PC-3 (cell line): ENCODE measurements around the gene IDI2. TPM values are rescaled to one million over a fixed set of nuclear protein-coding genes. Genes with fewer than 3 reads are reported as not detected.

ENCODE experiments used
- ATAC-seq: fragments of 200-7000 bp; cut with Tn5 transposase; 2 replicates; pipeline ENCODE4 v1.9.1; 2020; ENCODE audit warnings: mild to moderate bottlenecking, moderate library complexity
- BruUV-seq: library from RNA; stranded (reverse); fragments of 400-500 nt; replicated peaks from 2 replicates; lab custom pipeline; 2021; lab: Mats Ljungman, UMichigan
- CTCF ChIA-PET: fragments of 300-600 bp; sonication (Branson Sonifier 250); formaldehyde crosslinking; loops from one replicate; lab custom pipeline; 2022; ENCODE audit warnings: antibody characterized with exemption; lab: Charles Lee
- POLR2A ChIA-PET: fragments of 300-600 bp; sonication (Branson Sonifier 250); formaldehyde crosslinking; loops from one replicate; lab custom pipeline; 2022; ENCODE audit warnings: antibody characterized with exemption; ENCODE audit not compliant: unreplicated experiment; lab: Charles Lee
- DNase-seq: peaks from one replicate; pipeline ENCODE4 v3.0.0-alpha.2; 2015
- H2AFZ ChIP-seq: fragments of 300-600 bp; sonication (generic); 2 replicates; pipeline ENCODE4 v1.6.0; 2016; ENCODE audit warnings: antibody characterized with exemption, low read length
- H3F3A ChIP-seq: fragments of 300-600 bp; sonication (generic); one replicate; pipeline ENCODE4 v1.6.0; 2017; ENCODE audit warnings: antibody characterized with exemption, low read length, control low read depth, mild to moderate bottlenecking; ENCODE audit not compliant: unreplicated experiment
- H3K27ac ChIP-seq: fragments of 300-600 bp; sonication (generic); 2 replicates; pipeline ENCODE4 v1.5.1; 2016; ENCODE audit warnings: mild to moderate bottlenecking, low read length
- H3K27me3 ChIP-seq: fragments of 300-600 bp; sonication (generic); 2 replicates; pipeline ENCODE4 v1.6.1; 2016; ENCODE audit warnings: low read length, mixed read lengths
- H3K36me3 ChIP-seq: fragments of 300-600 bp; sonication (generic); 2 replicates; pipeline ENCODE4 v1.6.1; 2016; ENCODE audit warnings: low read depth, mixed run types, low read length, mixed read lengths
- H3K4me1 ChIP-seq: fragments of 300-600 bp; sonication (generic); 2 replicates; pipeline ENCODE4 v1.5.1; 2016; ENCODE audit warnings: low read length; ENCODE audit not compliant: insufficient read depth
- H3K4me2 ChIP-seq: fragments of 300-600 bp; sonication (generic); 2 replicates; pipeline ENCODE4 v1.6.0; 2016; ENCODE audit warnings: low read length
- H3K4me3 ChIP-seq: fragments of 300-600 bp; sonication (generic); 2 replicates; pipeline ENCODE4 v1.5.1; 2016; ENCODE audit warnings: mild to moderate bottlenecking, low read length, mixed read lengths
- H3K79me2 ChIP-seq: fragments of 300-600 bp; sonication (generic); 2 replicates; pipeline ENCODE4 v1.6.1; 2017; ENCODE audit warnings: low read length, mixed read lengths
- H3K9ac ChIP-seq: fragments of 300-600 bp; sonication (generic); 2 replicates; pipeline ENCODE4 v1.6.0; 2016; ENCODE audit warnings: mild to moderate bottlenecking, low read length
- H3K9me2 ChIP-seq: fragments of 300-600 bp; sonication (generic); replicated peaks from 2 replicates; pipeline ENCODE4 v1.6.1; 2016; ENCODE audit warnings: mixed run types, low read length, mixed read lengths
- H3K9me3 ChIP-seq: fragments of 300-600 bp; sonication (generic); 2 replicates; pipeline ENCODE4 v1.6.1; 2016; ENCODE audit warnings: low read length, mixed read lengths
- H4K20me1 ChIP-seq: fragments of 300-600 bp; sonication (generic); 2 replicates; pipeline ENCODE4 v1.6.1; 2016; ENCODE audit warnings: low read length, mixed read lengths
- CTCF ChIP-seq: fragments of 300-600 bp; sonication (generic); conservative IDR thresholded peaks from 2 replicates; pipeline ENCODE4 v1.5.1; 2017; ENCODE audit warnings: antibody characterized with exemption, low read depth, mild to moderate bottlenecking, low read length
- EZH2 ChIP-seq: fragments of 300-600 bp; sonication (generic); IDR thresholded peaks from one replicate; pipeline ENCODE4 v1.6.1; 2017; ENCODE audit warnings: antibody characterized with exemption, mild to moderate bottlenecking, low read length; ENCODE audit not compliant: unreplicated experiment
- EZH2phosphoT487 ChIP-seq: fragments of 300-600 bp; sonication (generic); IDR thresholded peaks from 2 replicates; pipeline ENCODE4 v1.6.1; 2018; ENCODE audit warnings: mild to moderate bottlenecking, antibody characterized with exemption, low read length, borderline replicate concordance
- intact Hi-C: fragments of 100-400 bp; cut with micrococcal nuclease; formaldehyde crosslinking; loops from 2 replicates; pipeline ENCODE4 v1.9.0; 2023
- total RNA-seq: library from RNA; depleted of rRNA; stranded (reverse); fragments of >200 nt; gene quantifications from 2 replicates; pipeline ENCODE4 v1.2.3, GENCODE V29; 2014

Gene IDI2
- total RNA-seq, 1 experiment from 2014 or later = not detected

- H3K27ac ChIP-seq = no peak overlapping the region
Measured at GRCh38 chr10:1009071-1009494, 16.6 kb downstream of the IDI2 start.

GRCh38 chr10:1007583-1007982, 18.1 kb downstream of the IDI2 start:
- Histone ChIP-seq H3K27ac (no peak overlapping the region), H4K20me1 (0 out of 2 replicates have a peak, but pooled peaks cover 4% of the 10 kb centered on the region), H3K27me3 (no peaks in the 10 kb centered on the region), H3K9ac (no peak overlapping the region), H3K4me2 (no peak overlapping the region), H3K36me3 (peaks cover 25% of the 10 kb centered on the region), H3K4me3 (no peak overlapping the region), H3K4me1 (no peaks in the 10 kb centered on the region), H3K79me2 (peaks cover 10% of the 10 kb centered on the region; the same call in 1 of the 2 replicates), H3F3A (no peaks in the 10 kb centered on the region), H2AFZ (no peak overlapping the region), H3K9me3 (no peaks in the 10 kb centered on the region), H3K9me2 (no peaks in the 10 kb centered on the region)
- intact Hi-C loops = no loop called here
- ATAC-seq (no peak), DNase-seq (no peak)
- no peak for TF ChIP-seq EZH2phosphoT487
- TF ChIP-seq EZH2 = no peak
- no peak for TF ChIP-seq CTCF
- no TSS peak for BruUV-seq
- CTCF ChIA-PET = no interaction called here
- POLR2A ChIA-PET = no interaction called here

More at GRCh38 chr10:1009071-1009494, 16.6 kb downstream of the IDI2 start:
- H3K79me2 ChIP-seq = no peaks in the 10 kb centered on the region; the same call in 1 of the 2 replicates
- H3K4me3 ChIP-seq = no peak overlapping the region
- H3K27me3 ChIP-seq = no peaks in the 10 kb centered on the region
- no peaks in the 10 kb centered on the region for H3K9me3 ChIP-seq
- no peak overlapping the region for H3K4me2 ChIP-seq
- H3F3A ChIP-seq = no peaks in the 10 kb centered on the region
- H2AFZ ChIP-seq = no peak overlapping the region
- POLR2A ChIA-PET = no interaction called here
- no peaks in the 10 kb centered on the region for H4K20me1 ChIP-seq
- peaks cover 16% of the 10 kb centered on the region for H3K36me3 ChIP-seq
- no peak for ATAC-seq
- CTCF ChIA-PET = no interaction called here
- BruUV-seq = no TSS peak
- TF ChIP-seq CTCF (no peak), EZH2phosphoT487 (no peak), EZH2 (no peak)
- no peak overlapping the region for H3K9ac ChIP-seq
- DNase-seq = no peak
- intact Hi-C loops = no loop called here
- no peaks in the 10 kb centered on the region for H3K9me2 ChIP-seq
- H3K4me1 ChIP-seq = no peaks in the 10 kb centered on the region

GRCh38 chr10:1006573-1006972, 19.1 kb downstream of the IDI2 start:
- Histone ChIP-seq H3K4me2 (no peak overlapping the region), H3K4me1 (no peaks in the 10 kb centered on the region), H4K20me1 (0 out of 2 replicates have a peak, but pooled peaks cover 7% of the 10 kb centered on the region), H3K9me3 (no peaks in the 10 kb centered on the region), H3K79me2 (peaks cover 15% of the 10 kb centered on the region; the same call in 1 of the 2 replicates), H3K4me3 (no peak overlapping the region), H3F3A (no peaks in the 10 kb centered on the region), H3K9ac (no peak overlapping the region), H3K27ac (no peak overlapping the region), H3K9me2 (no peaks in the 10 kb centered on the region), H3K27me3 (no peaks in the 10 kb centered on the region), H2AFZ (no peak overlapping the region), H3K36me3 (peaks cover 30% of the 10 kb centered on the region)
- ATAC-seq (no peak), DNase-seq (no peak)
- POLR2A ChIA-PET = no interaction called here
- CTCF ChIA-PET = no interaction called here
- BruUV-seq = no TSS peak
- TF ChIP-seq CTCF (no peak), EZH2 (no peak), EZH2phosphoT487 (no peak)
- intact Hi-C loops = no loop called here
